ENCODE measurements around the gene KANK4.

- TF ChIP-seq, protein P1, sequence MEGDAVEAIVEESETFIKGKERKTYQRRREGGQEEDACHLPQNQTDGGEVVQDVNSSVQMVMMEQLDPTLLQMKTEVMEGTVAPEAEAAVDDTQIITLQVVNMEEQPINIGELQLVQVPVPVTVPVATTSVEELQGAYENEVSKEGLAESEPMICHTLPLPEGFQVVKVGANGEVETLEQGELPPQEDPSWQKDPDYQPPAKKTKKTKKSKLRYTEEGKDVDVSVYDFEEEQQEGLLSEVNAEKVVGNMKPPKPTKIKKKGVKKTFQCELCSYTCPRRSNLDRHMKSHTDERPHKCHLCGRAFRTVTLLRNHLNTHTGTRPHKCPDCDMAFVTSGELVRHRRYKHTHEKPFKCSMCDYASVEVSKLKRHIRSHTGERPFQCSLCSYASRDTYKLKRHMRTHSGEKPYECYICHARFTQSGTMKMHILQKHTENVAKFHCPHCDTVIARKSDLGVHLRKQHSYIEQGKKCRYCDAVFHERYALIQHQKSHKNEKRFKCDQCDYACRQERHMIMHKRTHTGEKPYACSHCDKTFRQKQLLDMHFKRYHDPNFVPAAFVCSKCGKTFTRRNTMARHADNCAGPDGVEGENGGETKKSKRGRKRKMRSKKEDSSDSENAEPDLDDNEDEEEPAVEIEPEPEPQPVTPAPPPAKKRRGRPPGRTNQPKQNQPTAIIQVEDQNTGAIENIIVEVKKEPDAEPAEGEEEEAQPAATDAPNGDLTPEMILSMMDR (IDR thresholded peaks at IDR 0.05; ENCODE audit: control extremely low read depth in 1 of 3, insufficient read depth in 1 of 3, low read depth in 1 of 3, low read length in 3 of 3), result no peak
- no peak for TF ChIP-seq YY1 (IDR thresholded peaks at IDR 0.05; ENCODE audit: low read depth, low read length)
- TF ChIP-seq TAF1 (IDR thresholded peaks at IDR 0.05; ENCODE audit: low read depth, low read length), result no peak
- no peak for TF ChIP-seq CEBPB (IDR thresholded peaks at IDR 0.05; ENCODE audit: low read depth, low read length)
- no peak for TF ChIP-seq SP1 (IDR thresholded peaks at IDR 0.05; ENCODE audit: low read depth, low read length)
- TF ChIP-seq BCL11A (IDR thresholded peaks at IDR 0.05; ENCODE audit: low read depth in 2 of 2, low read length in 2 of 2), result no peak
Measured at GRCh38 chr1:62304975-62305374, 14.3 kb downstream of the KANK4 start.

Data from H1 (cell line).